DMS 273 (cell line): ENCODE results near the gene ELK4.

Experiments used
- DNase-seq: peaks from one replicate; lab custom pipeline; 2025; ENCODE audit not compliant: unreplicated experiment; lab: John Stamatoyannopoulos, UW

Gene ELK4

GRCh38 chr1:205568135-205568468 lies 63.7 kb downstream of the ELK4 start:
- DNase-seq = no peak

GRCh38 chr1:205567716-205568115 lies 64.1 kb downstream of the ELK4 start:
- no peak for DNase-seq

GRCh38 chr1:205565799-205566198 lies 66.0 kb downstream of the ELK4 start:
- DNase-seq = no peak

GRCh38 chr1:205563927-205564441 lies 67.8 kb downstream of the ELK4 start:
- DNase-seq = no peak

GRCh38 chr1:205561501-205562203 lies 70.2 kb downstream of the ELK4 start:
- no peak for DNase-seq
